ENCODE results near the gene NANP.
"Not testable (repeated sequence)": the region's sequence is repeated elsewhere in the genome, so short reads cannot be mapped to it uniquely, and the experiment has no call there.

Gene NANP

DNA sequence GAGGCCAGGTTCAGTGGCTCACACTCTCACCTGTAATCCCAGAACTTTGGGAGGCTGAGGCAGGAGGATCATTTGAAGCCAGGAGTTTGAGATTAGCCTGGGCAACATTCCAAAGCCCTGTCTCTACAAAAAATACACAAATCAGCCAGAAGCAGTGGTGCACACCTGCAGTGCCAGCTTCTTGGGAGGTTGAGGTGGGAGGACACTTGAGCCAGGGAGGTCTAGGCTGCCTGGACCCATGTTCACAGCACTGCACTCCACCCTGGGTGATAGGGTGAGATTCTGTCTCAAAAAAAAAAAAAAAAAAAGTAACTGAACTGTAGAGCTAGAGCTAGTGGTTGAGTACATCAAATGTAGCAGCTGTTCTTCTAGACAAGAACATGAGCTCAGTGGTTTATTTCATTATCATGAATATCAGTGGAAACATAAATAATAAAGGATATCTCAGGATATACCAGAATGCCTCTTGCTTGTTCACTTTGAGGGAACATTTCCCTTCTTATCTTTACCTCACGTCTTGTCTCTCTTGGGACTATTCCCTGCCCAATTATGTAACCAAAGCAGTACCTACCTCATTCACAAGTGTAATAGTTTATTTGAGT lies 17.6 kb downstream of the NANP start:
- no peak for DNase-seq (ENCODE audit: low read depth in 2 of 2)

DNA sequence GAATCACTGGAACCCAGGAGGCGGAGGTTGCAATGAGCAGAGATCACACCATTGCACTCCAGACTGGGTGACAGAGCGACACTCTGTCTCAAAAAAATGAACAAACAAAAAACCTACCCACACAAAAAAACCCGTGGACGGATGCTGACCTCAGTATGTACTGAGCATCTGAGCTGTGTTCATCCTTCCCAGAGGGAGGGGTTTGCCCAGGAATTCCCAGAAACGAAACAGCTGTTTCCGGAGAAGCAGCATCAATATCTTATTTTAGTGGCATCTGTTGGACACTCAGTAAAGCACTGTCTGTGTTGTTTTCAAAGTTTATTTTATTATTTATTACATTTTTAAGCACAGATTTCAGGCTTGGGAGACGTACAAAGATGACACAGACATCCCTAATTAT lies 18.7 kb downstream of the NANP start:
- DNase-seq (ENCODE audit: low read depth in 2 of 2), result no peak

DNA sequence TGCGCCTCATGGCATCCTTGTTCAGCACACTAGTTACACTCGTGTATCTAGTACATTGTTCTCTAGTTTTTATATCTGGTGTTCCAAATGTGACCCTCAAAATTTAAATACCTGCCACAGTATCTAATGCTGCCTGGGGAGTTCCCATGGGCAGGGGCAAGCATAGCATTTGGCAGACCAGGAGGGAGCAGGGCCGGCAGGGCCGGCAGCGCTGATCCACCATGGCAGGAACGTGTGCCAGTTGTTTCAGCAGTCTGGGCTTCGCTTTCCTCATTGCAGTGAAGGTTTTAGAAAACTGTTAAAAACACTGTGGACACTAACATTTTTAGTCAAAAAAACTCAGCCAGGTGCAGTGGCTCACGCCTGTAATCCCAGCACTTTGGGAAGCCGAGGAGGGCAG lies 19.2 kb downstream of the NANP start:
- no peak for DNase-seq (ENCODE audit: low read depth in 2 of 2)

DNA sequence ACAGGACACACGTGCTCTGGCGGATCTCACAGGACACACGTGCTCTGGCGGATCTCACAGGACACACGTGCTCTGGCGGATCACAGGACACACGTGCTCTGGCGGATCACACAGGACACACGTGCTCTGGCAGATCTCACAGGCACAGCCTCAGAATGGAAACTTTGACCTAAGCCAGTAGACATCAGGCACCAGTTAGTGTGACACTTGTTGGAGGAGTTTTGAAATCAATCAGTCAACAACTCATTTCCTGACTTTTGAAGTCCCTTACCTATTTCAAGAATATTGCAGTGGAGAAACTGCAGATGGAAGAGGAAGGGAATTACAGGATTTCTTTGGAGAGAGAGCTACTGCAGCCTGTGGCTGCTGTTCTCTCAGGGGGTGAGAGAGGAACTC lies 20.9 kb downstream of the NANP start:
- DNase-seq (ENCODE audit: low read depth in 2 of 2), result not testable (repeated sequence)

DNA sequence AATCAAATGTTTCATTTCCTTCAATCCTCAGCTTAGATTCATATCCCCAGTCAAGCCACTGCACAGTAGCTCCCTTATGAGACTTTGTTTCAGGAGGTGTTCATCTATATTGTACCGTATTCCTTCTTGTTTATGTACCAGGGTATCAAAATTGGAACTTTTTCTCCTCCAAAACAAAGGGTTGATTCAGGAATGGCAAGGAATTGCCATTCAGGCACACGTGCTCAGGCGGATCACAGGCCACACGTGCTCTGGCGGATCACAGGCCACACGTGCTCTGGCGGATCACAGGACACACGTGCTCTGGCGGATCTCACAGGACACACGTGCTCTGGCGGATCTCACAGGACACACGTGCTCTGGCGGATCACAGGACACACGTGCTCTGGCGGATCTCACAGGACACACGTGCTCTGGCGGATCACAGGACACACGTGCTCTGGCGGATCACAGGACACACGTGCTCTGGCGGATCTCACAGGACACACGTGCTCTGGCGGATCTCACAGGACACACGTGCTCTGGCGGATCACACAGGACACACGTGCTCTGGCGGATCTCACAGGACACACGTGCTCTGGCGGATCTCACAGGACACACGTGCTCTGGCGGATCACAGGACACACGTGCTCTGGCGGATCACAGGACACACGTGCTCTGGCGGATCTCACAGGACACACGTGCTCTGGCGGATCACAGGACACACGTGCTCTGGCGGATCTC lies 21.5 kb downstream of the NANP start:
- DNase-seq (ENCODE audit: low read depth in 2 of 2), result not testable (repeated sequence)

DNA sequence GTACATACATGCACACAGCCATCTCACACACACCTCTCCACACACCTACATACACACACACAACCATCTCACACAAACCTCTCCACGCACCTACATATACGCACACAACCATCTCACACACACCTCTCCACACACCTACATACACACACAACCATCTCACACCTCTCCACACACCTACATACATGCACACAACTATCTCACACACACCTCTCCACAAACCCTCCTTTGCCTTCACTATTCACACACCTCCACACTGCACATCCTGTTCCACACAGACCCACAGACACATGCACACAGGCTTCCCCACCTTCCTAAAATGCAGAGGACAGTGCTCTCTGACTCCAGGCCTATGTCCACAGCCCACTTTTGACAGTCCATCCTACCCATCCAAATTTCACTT lies 22.2 kb downstream of the NANP start:
- no peak for DNase-seq (ENCODE audit: low read depth in 2 of 2)

DNA sequence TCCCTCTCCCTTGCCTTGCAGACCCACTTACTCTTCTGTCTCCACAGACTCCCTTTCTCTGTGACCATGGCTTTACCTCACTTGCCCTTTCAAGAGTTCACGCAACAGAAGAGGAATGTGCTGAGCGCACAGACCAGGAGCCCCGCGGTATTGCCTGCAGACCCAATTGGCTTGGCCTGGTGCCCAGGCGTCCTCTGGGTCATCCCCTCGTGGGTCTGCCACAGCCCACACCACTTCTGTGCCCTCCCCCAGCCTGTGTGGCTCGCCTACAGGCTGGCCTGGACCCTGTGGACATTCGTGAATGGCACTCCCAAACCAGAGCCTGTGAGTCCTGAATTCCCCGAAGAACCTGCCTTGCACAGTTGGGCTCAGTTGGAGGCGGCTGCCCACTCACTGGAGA lies 23.2 kb downstream of the NANP start:
- no peak for DNase-seq (ENCODE audit: low read depth in 2 of 2)

DNA sequence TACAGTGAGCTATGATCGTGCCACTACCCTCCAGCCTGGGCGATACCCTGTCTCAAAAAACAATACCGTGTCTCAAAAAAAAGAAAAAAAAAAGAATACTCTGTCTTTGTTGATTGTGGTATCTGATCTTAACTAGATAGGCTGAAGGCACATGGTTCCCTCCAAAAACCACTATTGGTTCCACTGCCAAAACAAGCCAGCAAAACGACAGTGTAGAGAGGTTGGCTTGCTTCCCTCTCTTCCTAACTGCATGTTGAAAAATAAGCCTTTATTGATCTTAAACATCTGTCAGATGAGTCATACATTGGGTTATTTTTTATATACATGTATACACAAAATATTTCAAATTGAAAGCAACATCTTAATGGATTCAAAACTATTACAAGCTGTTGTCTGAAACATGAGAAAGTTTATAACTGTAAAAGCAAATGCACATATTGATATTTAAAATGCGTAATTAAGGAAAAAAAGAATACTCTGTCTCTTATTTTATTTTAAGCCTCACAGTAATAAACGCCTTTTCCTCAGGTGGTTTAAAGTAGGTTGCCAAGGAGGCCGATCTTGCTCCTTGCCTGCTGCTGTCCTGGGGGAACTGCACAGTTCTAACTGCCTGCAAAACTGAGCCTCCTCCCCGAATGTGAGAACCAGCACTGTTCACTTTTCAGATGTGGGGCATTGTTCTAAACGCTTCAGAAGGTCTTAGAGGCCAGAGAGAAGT lies 31.5 kb downstream of the NANP start:
- no peak for DNase-seq (ENCODE audit: low read depth in 2 of 2)

DNA sequence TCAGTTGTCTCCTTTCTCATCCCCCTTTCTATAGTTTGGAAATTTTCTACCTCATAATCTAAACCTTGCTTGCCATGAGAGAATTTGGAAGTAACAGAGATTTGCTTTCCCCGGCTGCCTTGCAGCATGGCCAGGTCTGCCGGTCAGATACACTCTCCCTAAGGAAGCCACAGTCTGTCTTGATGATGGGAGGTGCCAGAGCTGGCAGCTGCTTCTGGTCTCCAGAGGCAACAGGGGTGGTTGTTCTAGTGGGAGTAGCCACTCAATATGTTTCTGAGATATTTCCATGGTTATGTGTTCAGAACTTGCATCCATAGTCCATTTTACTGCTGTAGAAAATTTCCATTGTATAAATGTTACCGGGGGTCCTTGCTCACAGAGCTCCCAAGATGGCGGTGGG lies 33.0 kb downstream of the NANP start:
- DNase-seq (ENCODE audit: low read depth in 2 of 2), result not testable (repeated sequence)

DNA sequence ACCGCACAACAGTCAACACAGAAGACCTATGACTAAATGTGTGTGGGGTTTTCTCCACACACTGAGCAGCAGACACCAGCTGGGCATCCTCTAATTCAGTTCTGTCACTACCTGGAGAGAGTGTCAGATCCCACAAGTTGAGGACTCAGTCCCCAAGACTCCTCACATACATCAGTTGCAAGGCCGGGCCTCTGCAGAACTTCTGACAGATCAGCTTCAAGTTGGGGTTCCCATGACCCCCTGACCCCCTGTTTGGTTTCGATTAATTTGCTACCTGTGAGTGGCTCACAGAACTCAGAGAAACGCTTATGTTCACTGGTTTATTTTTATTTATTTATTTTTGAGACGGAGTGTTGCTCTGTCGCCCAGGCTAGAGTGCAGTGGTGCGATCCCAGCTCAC lies 35.3 kb downstream of the NANP start:
- no peak for DNase-seq (ENCODE audit: low read depth in 2 of 2)

DNA sequence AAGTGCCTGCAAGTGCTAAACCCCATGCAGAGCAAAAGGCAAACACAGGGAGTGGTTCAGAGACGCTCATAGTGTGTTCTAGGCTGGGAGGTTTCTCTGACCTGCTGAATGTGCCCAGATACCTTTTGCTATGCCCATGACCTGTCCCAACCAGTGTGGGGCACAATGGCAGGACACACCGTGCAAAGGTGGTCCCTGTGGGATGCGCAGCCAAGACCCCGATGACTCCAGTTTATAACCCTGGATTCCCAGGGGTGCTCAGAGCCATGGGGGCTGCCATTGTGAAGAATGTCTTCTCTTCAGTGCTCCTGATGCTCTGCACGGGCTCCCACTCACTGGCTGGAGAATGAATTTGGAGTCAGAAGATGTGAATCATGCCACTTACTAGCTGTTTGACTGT lies 36.3 kb downstream of the NANP start:
- no peak for DNase-seq (ENCODE audit: low read depth in 2 of 2)

DNA sequence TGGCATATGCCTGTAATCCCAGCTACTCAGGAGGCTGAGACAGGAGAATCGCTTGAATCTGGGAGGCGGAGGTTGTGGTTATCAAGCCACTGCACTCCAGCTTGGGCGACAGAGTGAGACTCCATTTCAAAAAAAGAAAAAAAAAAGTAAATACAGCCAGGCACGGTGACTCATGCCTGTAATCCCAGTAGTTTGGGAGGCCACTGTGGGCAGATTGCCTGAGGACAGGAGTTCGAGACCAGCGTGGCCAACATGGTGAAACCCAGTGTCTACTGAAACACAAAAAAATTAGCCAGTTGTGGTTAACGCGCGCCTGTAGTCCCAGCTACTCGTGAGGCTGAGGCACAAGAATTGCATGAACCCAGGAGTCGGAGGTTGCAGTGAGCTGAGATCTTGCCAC lies 36.9 kb downstream of the NANP start:
- DNase-seq (ENCODE audit: low read depth in 2 of 2), result no peak

DNA sequence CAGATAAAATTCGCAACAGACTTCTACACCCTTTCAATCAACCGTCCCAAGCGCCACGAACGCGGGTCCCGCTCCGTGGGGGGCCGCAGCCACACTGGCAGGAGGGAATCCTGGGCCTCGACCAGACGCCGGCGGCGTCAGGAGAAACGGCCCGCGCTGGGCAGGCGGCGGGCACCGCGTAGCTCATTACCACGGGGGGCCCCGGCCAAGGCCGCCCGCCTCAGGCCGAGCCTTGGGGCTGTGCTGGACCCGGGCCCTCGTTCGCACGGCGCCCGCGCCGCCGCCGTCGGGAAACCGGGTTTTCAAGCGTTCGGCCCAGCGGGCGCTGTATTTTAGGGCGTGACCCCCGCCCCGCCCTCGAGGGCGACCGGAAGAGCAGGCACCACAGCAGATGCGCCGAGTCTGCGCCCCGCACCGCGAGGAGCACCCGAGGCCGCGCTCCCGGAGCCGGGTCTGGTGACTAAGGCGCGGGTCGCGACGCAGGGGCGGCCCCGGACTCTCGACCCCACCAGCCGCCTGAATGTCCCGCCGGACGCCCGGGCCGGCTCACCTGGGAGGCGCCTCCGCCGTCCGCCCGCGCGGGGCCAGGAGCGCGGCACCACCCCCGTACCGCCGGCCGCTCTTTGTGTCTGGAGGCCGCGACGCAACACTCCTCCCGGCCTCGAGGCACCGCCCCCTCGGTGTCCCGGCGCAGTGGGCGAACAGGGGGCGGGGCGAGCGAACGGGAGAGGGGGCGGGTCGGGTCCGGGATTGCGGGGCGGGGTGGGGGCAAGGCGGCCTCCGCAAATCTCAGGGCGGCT lies 38.7 kb downstream of the NANP start, which contains the start of gene NINL:
Gene NINL, minus strand, starts transcription at position 627 of the 800 bp plus-strand sequence. CDS start 58,944 bp downstream, outside the sequence.
- peak in 1 of 2 donors; percentile 51 for DNase-seq (ENCODE audit: low read depth in 2 of 2)

DNA sequence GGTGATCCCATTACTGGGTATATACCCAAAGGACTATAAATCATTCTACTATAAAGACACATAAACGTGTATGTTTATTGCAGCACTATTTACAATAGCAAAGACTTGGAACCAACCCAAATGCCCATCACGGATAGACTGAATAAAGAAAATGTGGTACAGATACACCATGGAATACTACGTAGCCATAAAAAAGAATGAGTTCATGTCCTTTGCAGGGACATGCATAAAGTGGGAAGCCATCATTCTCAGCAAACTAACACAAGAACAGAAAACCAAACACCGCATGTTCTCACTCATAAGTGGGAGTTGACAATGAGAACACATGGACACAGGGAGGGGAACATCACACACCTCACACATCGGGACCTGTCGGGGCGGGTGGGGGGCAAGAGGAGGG lies 40.2 kb downstream of the NANP start:
- DNase-seq (ENCODE audit: low read depth in 2 of 2), result not testable (repeated sequence)

DNA sequence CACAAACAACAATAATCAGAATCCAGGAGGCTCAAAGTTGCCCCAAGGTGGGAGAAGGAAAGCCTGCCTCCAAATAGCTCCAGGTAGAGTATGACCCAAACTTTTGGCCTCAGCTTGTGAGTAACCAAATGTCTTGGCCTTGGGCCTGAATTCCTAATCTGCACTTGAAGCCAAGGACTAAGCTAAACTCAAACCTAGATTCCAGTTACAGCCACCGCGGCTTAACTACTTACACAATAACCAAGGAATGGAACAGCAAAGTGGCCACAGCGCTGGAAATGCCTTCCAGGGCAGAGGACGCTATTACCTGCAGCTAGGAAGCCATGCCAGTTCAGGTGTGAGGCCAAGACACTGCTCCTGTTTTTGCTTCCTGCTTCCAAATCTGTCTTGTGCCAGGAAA lies 43.1 kb downstream of the NANP start:
- DNase-seq (ENCODE audit: low read depth in 2 of 2), result no peak

DNA sequence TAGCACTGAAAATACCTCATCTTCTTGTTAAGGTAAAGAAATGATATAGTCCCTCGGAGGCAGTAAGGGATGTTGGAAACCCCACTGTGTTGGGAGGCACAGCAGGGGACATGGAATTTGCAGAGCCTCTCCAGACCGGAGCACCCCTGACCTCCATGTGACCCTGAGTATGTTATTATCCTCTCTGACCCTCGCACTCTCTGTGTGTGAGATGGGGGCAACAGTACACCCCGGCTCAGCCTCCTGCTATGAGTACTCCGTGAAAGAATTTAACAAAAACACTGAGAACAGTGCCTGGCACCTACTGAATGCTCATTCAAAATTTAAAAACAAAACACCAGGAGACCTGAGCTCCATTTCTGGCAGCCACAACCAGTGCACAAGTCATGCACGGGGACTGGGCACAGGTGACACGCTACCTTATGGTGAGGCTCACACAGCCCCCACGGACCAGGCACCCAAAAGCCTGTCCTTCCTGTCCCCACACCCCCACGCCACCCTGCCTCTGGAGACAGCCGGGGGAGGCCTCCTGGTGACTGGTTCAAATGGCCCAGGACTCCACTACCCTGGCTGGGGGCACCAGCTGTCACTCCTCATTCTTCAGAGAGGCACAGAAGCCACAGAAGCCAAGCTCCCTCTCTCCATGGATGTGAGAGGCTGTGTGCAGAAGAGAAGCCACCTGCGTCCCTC lies 44.6 kb downstream of the NANP start:
- no peak for DNase-seq (ENCODE audit: low read depth in 2 of 2)

DNA sequence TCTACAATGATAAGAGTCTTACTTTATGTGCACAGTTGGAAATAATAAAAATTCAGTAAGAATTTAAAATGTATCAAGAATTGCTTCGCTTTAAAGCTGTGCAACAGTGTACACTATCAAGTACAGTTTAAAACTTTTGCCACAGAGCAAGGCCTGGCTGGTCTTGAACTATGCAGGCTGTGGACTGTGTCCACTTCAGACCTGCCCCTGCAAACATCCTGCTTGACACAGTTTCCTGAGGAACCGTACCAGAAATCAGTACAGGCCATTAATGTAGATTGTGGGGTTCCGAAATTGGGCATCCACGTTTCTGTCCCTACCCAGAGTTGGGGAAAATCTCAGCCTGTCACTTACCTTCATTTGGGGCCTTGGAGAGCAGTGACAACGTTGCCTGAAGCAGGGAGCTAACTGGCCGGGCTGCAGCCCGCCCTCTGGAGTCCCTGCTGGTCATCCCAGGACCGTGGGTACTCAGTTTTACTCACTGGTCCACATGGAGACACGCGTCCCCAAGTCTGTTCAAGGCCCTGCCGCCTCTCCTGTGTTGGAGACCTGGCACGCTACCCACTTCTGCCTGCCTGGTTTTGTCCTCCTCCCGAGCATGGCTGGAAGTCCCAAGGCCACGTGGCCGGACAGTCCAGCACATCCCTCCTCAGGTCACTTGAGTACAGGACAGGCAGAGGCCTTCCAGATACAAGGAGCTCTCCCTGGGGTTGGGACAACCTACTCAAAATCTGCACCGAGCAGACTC lies 46.9 kb downstream of the NANP start:
- DNase-seq (ENCODE audit: low read depth in 2 of 2), result no peak

DNA sequence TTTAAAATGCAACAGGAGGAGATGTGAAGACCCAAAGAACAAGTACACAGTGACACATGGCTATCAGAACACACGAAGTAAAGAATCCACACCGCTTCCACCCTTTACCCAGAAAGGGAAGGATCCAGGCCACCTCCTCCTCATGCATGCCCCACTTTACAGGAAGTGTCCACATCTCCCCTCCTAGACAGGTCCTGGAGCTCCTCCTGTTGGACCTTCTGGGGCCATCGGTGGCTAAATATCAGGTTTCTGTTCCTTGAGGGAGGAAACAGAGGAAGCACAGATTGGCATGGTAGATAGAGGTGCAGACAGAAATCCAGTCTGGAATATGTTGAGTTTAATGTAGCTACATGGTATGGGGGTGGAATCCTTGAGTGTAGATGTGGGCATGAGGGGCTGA lies 49.4 kb downstream of the NANP start:
- no peak for DNase-seq (ENCODE audit: low read depth in 2 of 2)

DNA sequence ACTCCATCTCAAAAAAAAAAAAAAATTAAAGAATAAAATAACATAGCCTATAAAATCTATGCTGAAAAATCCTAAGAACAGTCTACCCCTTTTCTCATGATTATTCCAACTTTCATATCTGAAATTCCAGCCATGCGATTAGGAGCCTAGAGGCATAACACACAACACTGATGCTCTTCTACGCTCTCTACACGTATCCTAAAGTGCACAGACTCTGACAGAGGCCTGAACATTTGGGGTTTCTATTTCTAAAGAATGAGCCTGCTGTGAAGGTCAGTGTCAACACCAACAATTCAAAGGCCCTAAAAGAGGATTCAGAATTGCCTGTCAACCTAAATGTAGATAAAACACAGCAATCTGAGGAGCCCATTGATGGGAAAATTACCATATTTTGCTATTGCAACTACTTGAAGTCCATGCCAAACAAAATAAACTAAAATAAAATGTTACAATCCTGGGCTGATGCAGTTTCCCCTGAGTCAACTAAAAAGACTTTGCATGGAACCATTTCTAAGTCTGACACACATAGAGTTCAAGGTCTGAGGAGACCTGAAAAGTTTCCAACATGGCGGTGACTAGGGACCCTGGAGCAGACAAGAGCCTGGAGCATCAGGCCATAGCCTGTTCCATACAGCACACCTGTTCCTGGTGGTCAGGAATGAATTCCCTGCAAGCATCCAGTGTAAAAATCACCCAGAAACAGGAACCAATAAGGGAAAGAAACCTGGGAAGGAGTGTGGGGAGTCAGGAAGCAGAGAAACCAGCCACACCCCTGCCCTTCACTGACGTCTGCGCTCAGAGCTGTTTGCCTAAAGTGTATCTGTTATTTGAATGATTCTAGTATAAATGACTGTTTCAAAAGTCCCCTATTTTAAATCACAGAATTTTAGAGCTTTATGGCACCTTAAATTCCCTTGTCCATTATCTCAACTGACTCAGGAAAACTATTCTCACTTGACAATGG lies 50.2 kb downstream of the NANP start:
- DNase-seq (ENCODE audit: low read depth in 2 of 2), result no peak

DNA sequence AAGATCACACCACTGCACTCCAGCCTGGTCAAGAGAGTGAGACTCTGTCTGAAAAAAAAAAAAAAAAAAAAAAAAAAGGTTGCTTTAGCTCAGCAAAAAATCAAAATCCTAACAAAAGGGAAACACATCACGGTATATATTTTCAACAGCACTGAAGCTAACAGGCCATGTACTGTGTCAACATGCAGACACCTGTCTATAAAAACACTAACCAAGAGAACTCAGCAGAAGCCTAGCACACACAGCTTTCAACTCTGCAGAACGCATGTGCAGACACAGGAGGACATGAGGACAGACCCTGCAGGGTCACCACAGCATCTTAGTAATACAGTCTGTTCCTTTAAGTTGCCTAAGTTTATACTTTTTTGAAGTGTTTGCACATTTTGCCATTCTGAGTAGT lies 52.0 kb downstream of the NANP start:
- DNase-seq (ENCODE audit: low read depth in 2 of 2), result no peak
